ENCODE measurements around the gene CNIH4.
"Not testable (repeated sequence)": the region's sequence is repeated elsewhere in the genome, so short reads cannot be mapped to it uniquely, and the experiment has no call there.

Gene CNIH4

GRCh38 chr1:224333939-224334786 lies 22.5 kb upstream of the CNIH4 start:
- TF ChIP-seq CTCF (IDR thresholded peaks at IDR 0.05; ENCODE audit: low read depth, low read length), result no peak
- peak; percentile 2 to 32 for DNase-seq (ENCODE audit: low read depth in 2 of 2)
- no peak overlapping the region for H3K4me3 ChIP-seq (replicated peaks in 1 of 2; ENCODE audit: low read depth in 2 of 2, low read length in 2 of 2)

GRCh38 chr1:224338150-224338838 lies 18.4 kb upstream of the CNIH4 start:
- DNase-seq (ENCODE audit: low read depth in 2 of 2), result peak in 1 of 2 donors; percentile 5
- H3K4me3 ChIP-seq (replicated peaks in 1 of 2; ENCODE audit: low read depth in 2 of 2, low read length in 2 of 2), result no peak overlapping the region
- TF ChIP-seq CTCF (IDR thresholded peaks at IDR 0.05; ENCODE audit: low read depth, low read length), result no peak

GRCh38 chr1:224339442-224340033 lies 17.1 kb upstream of the CNIH4 start:
- TF ChIP-seq CTCF (IDR thresholded peaks at IDR 0.05; ENCODE audit: low read depth, low read length), result no peak
- DNase-seq (ENCODE audit: low read depth in 2 of 2), result no peak
- no peak overlapping the region for H3K4me3 ChIP-seq (replicated peaks in 1 of 2; ENCODE audit: low read depth in 2 of 2, low read length in 2 of 2)

- H3K4me3 ChIP-seq (replicated peaks in 1 of 2; ENCODE audit: low read depth in 2 of 2, low read length in 2 of 2), result peak overlapping the region; percentile 58 to 62
- DNase-seq (ENCODE audit: low read depth in 2 of 2), result peak in 1 of 2 donors; percentile 10
These were observed 16.0 kb upstream of the CNIH4 start for GRCh38 chr1:224340453-224341384.

GRCh38 chr1:224343679-224344078 lies 13.0 kb upstream of the CNIH4 start:
- H3K4me3 ChIP-seq (replicated peaks in 1 of 2; ENCODE audit: low read depth in 2 of 2, low read length in 2 of 2), result no peak overlapping the region
- no peak for TF ChIP-seq CTCF (IDR thresholded peaks at IDR 0.05; ENCODE audit: low read depth, low read length)
- no peak for DNase-seq (ENCODE audit: low read depth in 2 of 2)

- no peak for TF ChIP-seq CTCF (IDR thresholded peaks at IDR 0.05; ENCODE audit: low read depth, low read length)
- no peak for DNase-seq (ENCODE audit: low read depth in 2 of 2)
- H3K4me3 ChIP-seq (replicated peaks in 1 of 2; ENCODE audit: low read depth in 2 of 2, low read length in 2 of 2), result no peak overlapping the region
These were observed 8.5 kb upstream of the CNIH4 start for GRCh38 chr1:224348137-224348536.

GRCh38 chr1:224349716-224350115 lies 7.0 kb upstream of the CNIH4 start:
- DNase-seq (ENCODE audit: low read depth in 2 of 2); H3K4me3 ChIP-seq (replicated peaks in 1 of 2; ENCODE audit: low read depth in 2 of 2, low read length in 2 of 2): not testable (repeated sequence)

- not testable (repeated sequence) for DNase-seq (ENCODE audit: low read depth in 2 of 2); H3K4me3 ChIP-seq (replicated peaks in 1 of 2; ENCODE audit: low read depth in 2 of 2, low read length in 2 of 2)
These were observed 4.1 kb upstream of the CNIH4 start for GRCh38 chr1:224352436-224353085.

All from cardiac fibroblast (primary cell).